GM23248 (cell line): ENCODE measurements around the gene CNTLN.

Experiments used
- EZH2 ChIP-seq: fragments of 200-600 bp; sonication (generic); IDR thresholded peaks from 2 replicates; pipeline ENCODE4 v1.6.1; 2018; ENCODE audit warnings: antibody characterized with exemption, mild to moderate bottlenecking; ENCODE audit not compliant: insufficient read depth, poor library complexity, severe bottlenecking
- EZH2phosphoT487 ChIP-seq: fragments of 200-600 bp; sonication (generic); IDR thresholded peaks from 2 replicates; pipeline ENCODE4 v1.6.1; 2018; ENCODE audit warnings: antibody characterized with exemption, moderate library complexity, mild to moderate bottlenecking, low read depth; ENCODE audit not compliant: insufficient read depth

DNA sequence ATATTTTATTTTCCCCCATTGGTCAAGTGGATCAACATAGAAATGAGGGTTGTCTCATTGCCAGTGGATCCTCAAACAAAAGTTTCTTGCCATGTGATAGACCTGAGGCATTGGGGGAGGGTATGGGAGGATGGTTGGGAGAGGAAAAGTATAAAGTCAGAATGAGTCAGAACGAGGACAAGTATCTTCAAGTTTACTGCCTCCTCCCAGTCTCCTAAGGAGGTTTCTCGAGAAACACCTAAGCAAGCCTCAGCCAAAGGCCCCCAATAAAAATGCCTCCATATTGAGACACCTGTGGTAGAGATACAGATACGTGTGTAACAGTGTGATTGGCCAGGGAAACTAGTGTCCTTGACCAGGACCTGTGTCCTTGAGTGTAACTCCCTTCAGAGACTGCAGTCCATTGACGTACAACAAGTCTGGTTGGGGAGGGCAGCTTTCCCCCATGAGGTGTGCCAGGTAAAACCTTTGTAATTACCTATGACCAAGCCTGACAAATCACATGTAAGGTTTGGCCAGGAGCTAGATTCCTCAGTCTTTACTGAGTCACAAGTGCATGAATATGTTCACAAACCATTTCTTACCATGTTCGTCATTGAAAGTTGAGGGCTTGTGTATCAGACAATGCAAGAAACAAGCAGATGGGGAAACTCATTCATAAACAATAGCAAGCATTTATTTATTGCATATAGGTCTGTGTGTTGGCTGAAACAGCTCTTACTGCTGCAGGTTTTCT is 245.5 kb downstream of the CNTLN start:
- TF ChIP-seq EZH2phosphoT487 (no peak), EZH2 (no peak)
